ENCODE results near the gene TNIK.

The TNIK gene

DNA sequence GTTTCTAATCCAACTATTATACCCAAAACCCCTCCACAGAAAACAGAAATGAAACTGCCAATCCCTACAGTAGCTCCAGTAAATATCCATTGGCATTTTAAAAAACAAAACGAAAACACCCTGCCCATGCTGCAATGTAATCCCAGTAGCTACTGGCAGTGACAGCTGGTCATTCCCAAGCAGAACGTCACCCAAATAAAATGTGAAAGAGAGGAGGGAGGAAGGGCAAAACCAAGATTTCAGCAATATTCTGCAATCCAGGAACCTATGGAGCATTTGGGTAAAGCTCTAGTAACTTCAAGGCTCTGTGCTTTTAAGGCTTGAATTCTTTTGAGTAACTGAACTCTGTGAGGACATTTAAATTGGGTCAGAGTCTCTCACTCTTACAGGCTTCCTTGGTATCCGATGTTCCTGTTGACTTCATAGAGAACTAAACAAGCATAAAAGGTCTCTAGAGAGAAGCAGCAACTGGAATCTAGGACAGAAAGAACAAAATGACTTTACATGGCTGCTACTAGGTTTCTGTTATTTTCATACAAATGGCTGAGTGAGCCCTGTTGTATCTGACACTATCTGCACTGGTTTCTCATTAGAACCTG lies 136.2 kb downstream of the TNIK start:
- TF ChIP-seq, protein P1, sequence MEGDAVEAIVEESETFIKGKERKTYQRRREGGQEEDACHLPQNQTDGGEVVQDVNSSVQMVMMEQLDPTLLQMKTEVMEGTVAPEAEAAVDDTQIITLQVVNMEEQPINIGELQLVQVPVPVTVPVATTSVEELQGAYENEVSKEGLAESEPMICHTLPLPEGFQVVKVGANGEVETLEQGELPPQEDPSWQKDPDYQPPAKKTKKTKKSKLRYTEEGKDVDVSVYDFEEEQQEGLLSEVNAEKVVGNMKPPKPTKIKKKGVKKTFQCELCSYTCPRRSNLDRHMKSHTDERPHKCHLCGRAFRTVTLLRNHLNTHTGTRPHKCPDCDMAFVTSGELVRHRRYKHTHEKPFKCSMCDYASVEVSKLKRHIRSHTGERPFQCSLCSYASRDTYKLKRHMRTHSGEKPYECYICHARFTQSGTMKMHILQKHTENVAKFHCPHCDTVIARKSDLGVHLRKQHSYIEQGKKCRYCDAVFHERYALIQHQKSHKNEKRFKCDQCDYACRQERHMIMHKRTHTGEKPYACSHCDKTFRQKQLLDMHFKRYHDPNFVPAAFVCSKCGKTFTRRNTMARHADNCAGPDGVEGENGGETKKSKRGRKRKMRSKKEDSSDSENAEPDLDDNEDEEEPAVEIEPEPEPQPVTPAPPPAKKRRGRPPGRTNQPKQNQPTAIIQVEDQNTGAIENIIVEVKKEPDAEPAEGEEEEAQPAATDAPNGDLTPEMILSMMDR (conservative IDR thresholded peaks at IDR 0.05), result no peak
- TF ChIP-seq ZFX (IDR thresholded peaks at IDR 0.05), result no peak
- no peak overlapping the region for H3K27ac ChIP-seq

- no peak for TF ChIP-seq ZFX (IDR thresholded peaks at IDR 0.05)
- H3K27ac ChIP-seq, result no peak overlapping the region
These were observed 138.4 kb downstream of the TNIK start for GRCh38 chr3:171321559-171322360.

DNA sequence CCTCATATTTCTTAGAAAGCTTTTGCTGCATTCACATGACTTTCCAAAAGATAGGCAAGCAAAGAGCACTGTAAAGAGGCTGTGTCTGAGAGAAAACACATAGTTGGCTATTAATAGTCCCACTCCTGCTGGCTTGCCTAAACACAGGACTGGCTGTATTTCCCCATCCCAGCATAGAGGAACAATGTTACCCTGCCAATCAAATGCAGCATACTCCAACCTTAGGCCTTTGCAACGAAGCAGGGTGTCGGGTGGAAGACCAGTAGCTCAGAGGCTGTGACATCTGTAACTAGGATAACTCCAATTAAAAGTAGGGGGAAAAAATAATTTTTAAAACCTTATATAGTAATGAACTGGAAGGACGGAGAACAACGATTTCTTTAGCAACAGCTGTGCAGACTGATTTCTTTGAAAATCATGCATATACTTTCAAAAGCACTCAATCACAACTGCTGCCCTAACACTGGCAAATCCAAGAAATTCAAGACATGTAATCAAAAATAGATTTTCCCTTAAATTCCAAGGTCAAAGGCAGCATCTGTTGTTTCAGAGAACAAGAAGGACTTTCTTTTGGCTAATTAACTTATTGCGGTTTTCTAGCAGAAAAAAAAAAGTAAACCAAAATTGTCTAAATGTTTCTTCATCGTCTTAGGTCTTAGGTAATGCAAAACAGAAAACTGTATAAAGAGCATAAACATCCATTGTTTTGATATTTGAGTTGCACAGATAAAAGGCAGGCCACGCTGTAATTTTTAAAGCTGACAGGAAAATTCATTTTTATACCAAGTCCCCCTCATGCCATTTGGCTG lies 139.3 kb downstream of the TNIK start:
- TF ChIP-seq, protein P1 (conservative IDR thresholded peaks at IDR 0.05), result no peak
- no peak for TF ChIP-seq ZFX (IDR thresholded peaks at IDR 0.05)
- no peak overlapping the region for H3K27ac ChIP-seq

GRCh38 chr3:171317171-171317570 lies 143.0 kb downstream of the TNIK start:
- H3K27ac ChIP-seq, result no peak overlapping the region
- TF ChIP-seq, protein P1 (conservative IDR thresholded peaks at IDR 0.05), result no peak

GRCh38 chr3:171315919-171316318 lies 144.3 kb downstream of the TNIK start:
- no peak overlapping the region for H3K27ac ChIP-seq
- no peak for TF ChIP-seq ZFX (IDR thresholded peaks at IDR 0.05)
- TF ChIP-seq, protein P1 (conservative IDR thresholded peaks at IDR 0.05), result no peak

DNA sequence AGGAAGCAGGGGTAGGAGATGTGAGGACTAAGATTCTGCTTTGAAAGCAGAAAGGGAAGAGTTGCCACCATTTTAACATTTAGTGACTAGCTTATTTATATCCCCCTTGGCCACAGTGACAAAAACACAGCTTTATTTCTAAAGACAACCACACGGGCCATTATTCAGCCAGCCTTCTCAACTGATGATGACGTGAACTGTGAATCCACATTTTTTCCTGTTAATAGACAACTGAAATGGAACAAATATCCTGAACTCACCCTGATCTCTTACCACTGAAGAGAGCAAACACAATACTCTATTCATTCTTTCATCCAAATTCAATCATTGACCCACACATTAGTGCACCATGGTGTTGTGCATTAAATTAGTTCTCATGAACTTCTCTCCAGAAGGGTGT lies 145.1 kb downstream of the TNIK start:
- no peak overlapping the region for H3K27ac ChIP-seq
- TF ChIP-seq, protein P1 (conservative IDR thresholded peaks at IDR 0.05), result no peak
- TF ChIP-seq ZFX (IDR thresholded peaks at IDR 0.05), result no peak

GRCh38 chr3:171314341-171314740 lies 145.9 kb downstream of the TNIK start:
- H3K27ac ChIP-seq, result no peak overlapping the region
- TF ChIP-seq ZFX (IDR thresholded peaks at IDR 0.05), result no peak
- TF ChIP-seq, protein P1 (conservative IDR thresholded peaks at IDR 0.05), result no peak
